Mucosa of gallbladder (tissue), 1 donor: ENCODE measurements around the gene ADARB1. TPM values are rescaled to one million over a fixed set of nuclear protein-coding genes. Genes with fewer than 3 reads are reported as not detected.

Experiments used
- DNase-seq: peaks from one replicate; pipeline ENCODE4 v3.0.0-alpha.2; 2020; ENCODE audit warnings: low spot score
- total RNA-seq: library from RNA; stranded (reverse); gene quantifications from one replicate; pipeline ENCODE4 v1.2.1, GENCODE V29; 2021
- donor health status: DM: no; HTN: no; CAD: no.

The ADARB1 gene
- total RNA-seq, 1 donor from 2014 or later: 32.5 TPM

- no peak for DNase-seq
These were observed 150.8 kb downstream of the ADARB1 start for GRCh38 chr21:45225041-45225740.

GRCh38 chr21:45225741-45226327 lies 151.5 kb downstream of the ADARB1 start:
- no peak for DNase-seq

GRCh38 chr21:45226540-45227326 lies 152.4 kb downstream of the ADARB1 start:
- DNase-seq: no peak

- no peak for DNase-seq
These were observed 153.4 kb downstream of the ADARB1 start for GRCh38 chr21:45227735-45228134.

GRCh38 chr21:45228171-45228641 lies 153.8 kb downstream of the ADARB1 start:
- no peak for DNase-seq

- DNase-seq: no peak
These were observed 154.4 kb downstream of the ADARB1 start for GRCh38 chr21:45228656-45229240.

- DNase-seq: no peak
These were observed 157.3 kb downstream of the ADARB1 start for GRCh38 chr21:45231705-45232104.

- no peak for DNase-seq
These were observed 159.7 kb downstream of the ADARB1 start for GRCh38 chr21:45234127-45234526.

GRCh38 chr21:45234965-45235364 lies 160.6 kb downstream of the ADARB1 start:
- no peak for DNase-seq

GRCh38 chr21:45235488-45235887 lies 161.1 kb downstream of the ADARB1 start:
- DNase-seq: no peak

- no peak for DNase-seq
These were observed 162.1 kb downstream of the ADARB1 start for GRCh38 chr21:45236481-45236880.

- no peak for DNase-seq
These were observed 163.0 kb downstream of the ADARB1 start for GRCh38 chr21:45237401-45237800.

GRCh38 chr21:45241357-45241756 lies 167.0 kb downstream of the ADARB1 start:
- DNase-seq: no peak

- no peak for DNase-seq
These were observed 169.2 kb downstream of the ADARB1 start for GRCh38 chr21:45243603-45244002.

GRCh38 chr21:45244799-45245340 lies 170.5 kb downstream of the ADARB1 start:
- DNase-seq: no peak

- DNase-seq: no peak
These were observed 172.3 kb downstream of the ADARB1 start for GRCh38 chr21:45246386-45247320.

GRCh38 chr21:45248301-45248892 lies 174.0 kb downstream of the ADARB1 start:
- no peak for DNase-seq

- no peak for DNase-seq
These were observed 174.6 kb downstream of the ADARB1 start for GRCh38 chr21:45248893-45249381.

GRCh38 chr21:45249626-45250025 lies 175.2 kb downstream of the ADARB1 start:
- DNase-seq: no peak

GRCh38 chr21:45250272-45250671 lies 175.9 kb downstream of the ADARB1 start:
- no peak for DNase-seq
